ENCODE results near the gene AP3S1.

DNA sequence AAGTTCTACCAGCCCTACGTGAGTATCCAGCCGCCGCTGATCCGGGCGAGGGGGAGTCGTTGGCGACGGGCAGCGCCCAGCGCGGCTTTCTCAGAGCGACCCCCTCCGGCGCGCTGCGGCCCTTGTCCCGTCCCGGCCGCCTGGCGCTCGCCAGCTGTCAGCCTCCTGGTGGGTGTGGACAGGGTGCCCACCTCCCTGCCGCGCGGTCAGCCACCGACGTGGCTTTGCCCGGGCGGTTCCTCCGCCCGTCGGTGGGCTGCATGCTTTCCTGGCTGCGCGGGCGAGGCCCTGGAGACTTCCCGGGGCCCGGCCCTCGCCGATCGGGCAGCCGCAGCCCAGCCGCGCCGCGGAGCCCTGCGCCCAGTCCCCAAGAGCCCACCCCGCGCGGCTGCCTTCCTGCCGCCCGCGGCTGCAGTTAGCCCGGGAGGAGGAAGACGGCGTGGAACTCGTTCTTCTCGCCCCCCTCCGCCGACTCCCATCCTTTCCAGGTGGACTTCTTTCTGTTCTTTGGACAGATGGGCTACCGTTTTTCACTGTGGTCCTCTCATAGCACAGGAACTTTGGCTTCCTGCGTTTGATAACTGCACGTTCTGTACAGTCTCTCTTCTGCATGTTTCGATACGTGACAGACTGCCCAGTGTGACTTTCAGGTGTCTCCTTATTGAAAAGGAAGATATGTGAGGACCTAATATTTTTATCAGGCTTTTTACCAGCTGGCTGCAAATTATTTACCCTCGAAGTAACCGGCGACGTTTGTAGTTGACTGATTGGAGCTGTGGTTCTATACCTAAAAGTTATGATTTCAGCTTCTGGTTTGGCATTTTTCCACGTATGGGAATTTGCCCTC lies 577 bp downstream of the AP3S1 start:
- TF ChIP-seq, protein P1, sequence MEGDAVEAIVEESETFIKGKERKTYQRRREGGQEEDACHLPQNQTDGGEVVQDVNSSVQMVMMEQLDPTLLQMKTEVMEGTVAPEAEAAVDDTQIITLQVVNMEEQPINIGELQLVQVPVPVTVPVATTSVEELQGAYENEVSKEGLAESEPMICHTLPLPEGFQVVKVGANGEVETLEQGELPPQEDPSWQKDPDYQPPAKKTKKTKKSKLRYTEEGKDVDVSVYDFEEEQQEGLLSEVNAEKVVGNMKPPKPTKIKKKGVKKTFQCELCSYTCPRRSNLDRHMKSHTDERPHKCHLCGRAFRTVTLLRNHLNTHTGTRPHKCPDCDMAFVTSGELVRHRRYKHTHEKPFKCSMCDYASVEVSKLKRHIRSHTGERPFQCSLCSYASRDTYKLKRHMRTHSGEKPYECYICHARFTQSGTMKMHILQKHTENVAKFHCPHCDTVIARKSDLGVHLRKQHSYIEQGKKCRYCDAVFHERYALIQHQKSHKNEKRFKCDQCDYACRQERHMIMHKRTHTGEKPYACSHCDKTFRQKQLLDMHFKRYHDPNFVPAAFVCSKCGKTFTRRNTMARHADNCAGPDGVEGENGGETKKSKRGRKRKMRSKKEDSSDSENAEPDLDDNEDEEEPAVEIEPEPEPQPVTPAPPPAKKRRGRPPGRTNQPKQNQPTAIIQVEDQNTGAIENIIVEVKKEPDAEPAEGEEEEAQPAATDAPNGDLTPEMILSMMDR (IDR thresholded peaks at IDR 0.05): peak in 1 of 3 donors; percentile 28
- TF ChIP-seq EP300 (IDR thresholded peaks at IDR 0.05) (no peak), POLR2A (IDR thresholded peaks at IDR 0.05) (no peak)

All from ovary (tissue), 3 donors.